NT2/D1 (cell line): ENCODE results near the gene APOBEC3H.

Experiments used
- YY1 ChIP-seq: IDR thresholded peaks from 2 replicates; pipeline ENCODE4 v1.6.1; 2011; ENCODE audit not compliant: insufficient read length, insufficient read depth
- ZNF274 ChIP-seq: IDR thresholded peaks from 2 replicates; pipeline ENCODE4 v1.6.1; 2011; ENCODE audit warnings: mild to moderate bottlenecking, low read depth, low read length

- TF ChIP-seq YY1 (no peak), ZNF274 (no peak)
Observed at GRCh38 chr22:39106326-39106725, 9.3 kb downstream of the APOBEC3H start.
